Testis (tissue), 2 donors: ENCODE measurements around the gene CAMKMT.

Experiments
- CTCF ChIP-seq, 3 experiments: fragments of 450-650 bp in 2 of 3; fragments of 200-600 bp in 1 of 3; sonication (generic) in 1 of 3; IDR thresholded peaks; one replicate each; pipeline ENCODE4 v1.5.1; 2016 to 2019; ENCODE audit warnings: antibody characterized with exemption in 3 of 3, mild to moderate bottlenecking in 2 of 3, moderate library complexity in 1 of 3
- POLR2A ChIP-seq: fragments of 450-650 bp; IDR thresholded peaks from one replicate; pipeline ENCODE4 v1.6.1; 2017; ENCODE audit warnings: antibody characterized with exemption, mild to moderate bottlenecking, moderate library complexity

- TF ChIP-seq CTCF (IDR thresholded peaks at IDR 0.05) (no peak), POLR2A (no peak)
Measured at GRCh38 chr2:44371445-44371844, 9.7 kb downstream of the CAMKMT start.
